PC-3 (cell line): ENCODE data around the gene TRAPPC2L. TPM values are rescaled to one million over a fixed set of nuclear protein-coding genes. Genes with fewer than 3 reads are reported as not detected.

Experiments
- ATAC-seq: fragments of 200-7000 bp; cut with Tn5 transposase; 2 replicates; pipeline ENCODE4 v1.9.1; 2020; ENCODE audit warnings: mild to moderate bottlenecking, moderate library complexity
- BruUV-seq: library from RNA; stranded (reverse); fragments of 400-500 nt; replicated peaks from 2 replicates; lab custom pipeline; 2021; lab: Mats Ljungman, UMichigan
- CTCF ChIA-PET: fragments of 300-600 bp; sonication (Branson Sonifier 250); formaldehyde crosslinking; loops from one replicate; lab custom pipeline; 2022; ENCODE audit warnings: antibody characterized with exemption; lab: Charles Lee
- POLR2A ChIA-PET: fragments of 300-600 bp; sonication (Branson Sonifier 250); formaldehyde crosslinking; loops from one replicate; lab custom pipeline; 2022; ENCODE audit warnings: antibody characterized with exemption; ENCODE audit not compliant: unreplicated experiment; lab: Charles Lee
- DNase-seq: peaks from one replicate; pipeline ENCODE4 v3.0.0-alpha.2; 2015
- H2AFZ ChIP-seq: fragments of 300-600 bp; sonication (generic); 2 replicates; pipeline ENCODE4 v1.6.0; 2016; ENCODE audit warnings: antibody characterized with exemption, low read length
- H3F3A ChIP-seq: fragments of 300-600 bp; sonication (generic); one replicate; pipeline ENCODE4 v1.6.0; 2017; ENCODE audit warnings: antibody characterized with exemption, low read length, control low read depth, mild to moderate bottlenecking; ENCODE audit not compliant: unreplicated experiment
- H3K27ac ChIP-seq: fragments of 300-600 bp; sonication (generic); 2 replicates; pipeline ENCODE4 v1.5.1; 2016; ENCODE audit warnings: mild to moderate bottlenecking, low read length
- H3K27me3 ChIP-seq: fragments of 300-600 bp; sonication (generic); 2 replicates; pipeline ENCODE4 v1.6.1; 2016; ENCODE audit warnings: low read length, mixed read lengths
- H3K36me3 ChIP-seq: fragments of 300-600 bp; sonication (generic); 2 replicates; pipeline ENCODE4 v1.6.1; 2016; ENCODE audit warnings: low read depth, mixed run types, low read length, mixed read lengths
- H3K4me1 ChIP-seq: fragments of 300-600 bp; sonication (generic); 2 replicates; pipeline ENCODE4 v1.5.1; 2016; ENCODE audit warnings: low read length; ENCODE audit not compliant: insufficient read depth
- H3K4me2 ChIP-seq: fragments of 300-600 bp; sonication (generic); 2 replicates; pipeline ENCODE4 v1.6.0; 2016; ENCODE audit warnings: low read length
- H3K4me3 ChIP-seq: fragments of 300-600 bp; sonication (generic); 2 replicates; pipeline ENCODE4 v1.5.1; 2016; ENCODE audit warnings: mild to moderate bottlenecking, low read length, mixed read lengths
- H3K79me2 ChIP-seq: fragments of 300-600 bp; sonication (generic); 2 replicates; pipeline ENCODE4 v1.6.1; 2017; ENCODE audit warnings: low read length, mixed read lengths
- H3K9ac ChIP-seq: fragments of 300-600 bp; sonication (generic); 2 replicates; pipeline ENCODE4 v1.6.0; 2016; ENCODE audit warnings: mild to moderate bottlenecking, low read length
- H3K9me2 ChIP-seq: fragments of 300-600 bp; sonication (generic); replicated peaks from 2 replicates; pipeline ENCODE4 v1.6.1; 2016; ENCODE audit warnings: mixed run types, low read length, mixed read lengths
- H3K9me3 ChIP-seq: fragments of 300-600 bp; sonication (generic); 2 replicates; pipeline ENCODE4 v1.6.1; 2016; ENCODE audit warnings: low read length, mixed read lengths
- H4K20me1 ChIP-seq: fragments of 300-600 bp; sonication (generic); 2 replicates; pipeline ENCODE4 v1.6.1; 2016; ENCODE audit warnings: low read length, mixed read lengths
- CTCF ChIP-seq: fragments of 300-600 bp; sonication (generic); conservative IDR thresholded peaks from 2 replicates; pipeline ENCODE4 v1.5.1; 2017; ENCODE audit warnings: antibody characterized with exemption, low read depth, mild to moderate bottlenecking, low read length
- EZH2 ChIP-seq: fragments of 300-600 bp; sonication (generic); IDR thresholded peaks from one replicate; pipeline ENCODE4 v1.6.1; 2017; ENCODE audit warnings: antibody characterized with exemption, mild to moderate bottlenecking, low read length; ENCODE audit not compliant: unreplicated experiment
- EZH2phosphoT487 ChIP-seq: fragments of 300-600 bp; sonication (generic); IDR thresholded peaks from 2 replicates; pipeline ENCODE4 v1.6.1; 2018; ENCODE audit warnings: mild to moderate bottlenecking, antibody characterized with exemption, low read length, borderline replicate concordance
- intact Hi-C: fragments of 100-400 bp; cut with micrococcal nuclease; formaldehyde crosslinking; loops from 2 replicates; pipeline ENCODE4 v1.9.0; 2023
- total RNA-seq: library from RNA; depleted of rRNA; stranded (reverse); fragments of >200 nt; gene quantifications from 2 replicates; pipeline ENCODE4 v1.2.3, GENCODE V29; 2014

The TRAPPC2L gene
- total RNA-seq, 1 experiment from 2014 or later: 77.5 TPM

- DNase-seq (no peak), ATAC-seq (no peak)
- H2AFZ ChIP-seq: no peak overlapping the region
- ChIA-PET CTCF (no interaction called here), POLR2A (no interaction called here)
- no peaks in the 10 kb centered on the region for H3K9me2 ChIP-seq
- no peaks in the 10 kb centered on the region for H3K36me3 ChIP-seq
- peaks cover 6% of the 10 kb centered on the region; the same call in 1 of the 2 replicates for H3K4me1 ChIP-seq
- intact Hi-C loops: no loop called here
- H3F3A ChIP-seq: no peaks in the 10 kb centered on the region
- no peak for TF ChIP-seq CTCF
- TF ChIP-seq EZH2phosphoT487: no peak
- TF ChIP-seq EZH2: no peak
- BruUV-seq: no TSS peak
- no peak overlapping the region for H3K9ac ChIP-seq
- no peak overlapping the region for H3K27ac ChIP-seq
- H3K4me3 ChIP-seq: no peak overlapping the region
- H3K27me3 ChIP-seq: no peaks in the 10 kb centered on the region
- H3K4me2 ChIP-seq: no peak overlapping the region
- H4K20me1 ChIP-seq: no peaks in the 10 kb centered on the region
- H3K79me2 ChIP-seq: no peaks in the 10 kb centered on the region
- H3K9me3 ChIP-seq: no peaks in the 10 kb centered on the region
Observed at GRCh38 chr16:88883946-88884345, 27.0 kb downstream of the TRAPPC2L start.

GRCh38 chr16:88884569-88885271 is 27.8 kb downstream of the TRAPPC2L start:
- Histone ChIP-seq H3K36me3 (no peaks in the 10 kb centered on the region), H3K27me3 (no peaks in the 10 kb centered on the region), H3K9me2 (no peaks in the 10 kb centered on the region), H3K4me2 (no peak overlapping the region), H3F3A (no peaks in the 10 kb centered on the region), H2AFZ (no peak overlapping the region), H3K9me3 (no peaks in the 10 kb centered on the region), H3K4me3 (no peak overlapping the region), H3K4me1 (peaks cover 6% of the 10 kb centered on the region; the same call in 1 of the 2 replicates), H3K9ac (no peak overlapping the region), H3K27ac (no peak overlapping the region), H3K79me2 (no peaks in the 10 kb centered on the region), H4K20me1 (no peaks in the 10 kb centered on the region)
- intact Hi-C loops: no loop called here
- DNase-seq (no peak), ATAC-seq (no peak)
- TF ChIP-seq CTCF: no peak
- no peak for TF ChIP-seq EZH2
- no peak for TF ChIP-seq EZH2phosphoT487
- ChIA-PET CTCF (no interaction called here), POLR2A (no interaction called here)
- no TSS peak for BruUV-seq

- no TSS peak for BruUV-seq
Observed at GRCh38 chr16:88885693-88886280, 28.9 kb downstream of the TRAPPC2L start.

More at GRCh38 chr16:88885693-88886280, 28.9 kb downstream of the TRAPPC2L start:
- Histone ChIP-seq H3K9me2 (no peaks in the 10 kb centered on the region), H3K4me1 (peaks cover 6% of the 10 kb centered on the region; the same call in 1 of the 2 replicates), H3K36me3 (no peaks in the 10 kb centered on the region), H4K20me1 (no peaks in the 10 kb centered on the region), H3K27ac (no peak overlapping the region), H3K9ac (no peak overlapping the region), H3K4me2 (no peak overlapping the region), H3F3A (no peaks in the 10 kb centered on the region), H3K79me2 (no peaks in the 10 kb centered on the region), H3K9me3 (no peaks in the 10 kb centered on the region), H2AFZ (no peak overlapping the region), H3K4me3 (no peak overlapping the region), H3K27me3 (no peaks in the 10 kb centered on the region)
- TF ChIP-seq EZH2phosphoT487 (no peak), CTCF (no peak)
- ATAC-seq (no peak), DNase-seq (no peak)
- ChIA-PET POLR2A (no interaction called here), CTCF (no interaction called here)
- intact Hi-C loops: no loop called here
